Right lobe of liver (tissue), 4 donors: ENCODE results near the gene PHF21B.

Source experiments
- POLR2A ChIP-seq: fragments of 450-650 bp; IDR thresholded peaks from one replicate; pipeline ENCODE4 v1.6.1; 2017; ENCODE audit warnings: antibody characterized with exemption, mild to moderate bottlenecking
- TF ChIP-seq, protein P1 (sequence below), 4 donors: fragments of 200-600 bp in 3 of 4; fragments of 450-650 bp in 1 of 4; IDR thresholded peaks; one replicate each; pipeline versions ENCODE4 v1.5.1 to v1.8.0; 2016 to 2022; ENCODE audit warnings: antibody characterized with exemption in 4 of 4, mild to moderate bottlenecking in 2 of 4
- donor health status: DM: no; HTN: no; CAD: no.
- donor health status: DM: no; HTN: no; CAD: no.
- donor health status: DM: no; HTN: yes; CAD: no.

DNA sequence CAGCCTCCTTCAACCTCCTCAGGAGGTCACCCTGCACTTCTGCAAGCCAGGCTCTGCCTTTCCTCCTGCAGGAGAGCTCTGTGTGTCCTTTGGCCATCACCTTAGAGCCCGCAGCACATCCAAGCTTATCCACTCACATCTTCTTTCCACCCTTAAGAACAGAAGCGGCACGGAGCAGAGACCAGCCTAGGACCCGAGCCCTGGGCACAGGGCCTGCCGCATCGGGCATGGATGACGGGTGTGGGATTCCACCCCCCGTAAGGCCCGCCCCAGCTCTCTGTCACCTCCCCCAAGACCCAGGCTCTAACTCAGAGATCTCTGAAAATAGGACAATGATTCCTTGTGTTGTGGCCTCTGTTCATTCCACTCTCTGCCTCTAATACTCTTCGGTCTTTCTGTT is 42.1 kb upstream of the PHF21B start:
- TF ChIP-seq, protein P1, sequence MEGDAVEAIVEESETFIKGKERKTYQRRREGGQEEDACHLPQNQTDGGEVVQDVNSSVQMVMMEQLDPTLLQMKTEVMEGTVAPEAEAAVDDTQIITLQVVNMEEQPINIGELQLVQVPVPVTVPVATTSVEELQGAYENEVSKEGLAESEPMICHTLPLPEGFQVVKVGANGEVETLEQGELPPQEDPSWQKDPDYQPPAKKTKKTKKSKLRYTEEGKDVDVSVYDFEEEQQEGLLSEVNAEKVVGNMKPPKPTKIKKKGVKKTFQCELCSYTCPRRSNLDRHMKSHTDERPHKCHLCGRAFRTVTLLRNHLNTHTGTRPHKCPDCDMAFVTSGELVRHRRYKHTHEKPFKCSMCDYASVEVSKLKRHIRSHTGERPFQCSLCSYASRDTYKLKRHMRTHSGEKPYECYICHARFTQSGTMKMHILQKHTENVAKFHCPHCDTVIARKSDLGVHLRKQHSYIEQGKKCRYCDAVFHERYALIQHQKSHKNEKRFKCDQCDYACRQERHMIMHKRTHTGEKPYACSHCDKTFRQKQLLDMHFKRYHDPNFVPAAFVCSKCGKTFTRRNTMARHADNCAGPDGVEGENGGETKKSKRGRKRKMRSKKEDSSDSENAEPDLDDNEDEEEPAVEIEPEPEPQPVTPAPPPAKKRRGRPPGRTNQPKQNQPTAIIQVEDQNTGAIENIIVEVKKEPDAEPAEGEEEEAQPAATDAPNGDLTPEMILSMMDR (IDR thresholded peaks at IDR 0.05): no peak
- TF ChIP-seq POLR2A: no peak
